DMS114 treated with DMSO at 0.1 percent for 48 hours (cell line): ENCODE measurements around the gene SMTNL1.

Source experiments
- DNase-seq: peaks from one replicate; lab custom pipeline; 2025; ENCODE audit not compliant: unreplicated experiment; lab: John Stamatoyannopoulos, UW

The SMTNL1 gene

GRCh38 chr11:57543593-57543992 lies 6.2 kb downstream of the SMTNL1 start:
- DNase-seq, result no peak

- no peak for DNase-seq
These were observed 7.2 kb downstream of the SMTNL1 start for GRCh38 chr11:57544566-57544965.

GRCh38 chr11:57545883-57546282 lies 8.5 kb downstream of the SMTNL1 start:
- DNase-seq, result no peak

- DNase-seq, result no peak
These were observed 9.1 kb downstream of the SMTNL1 start for GRCh38 chr11:57546451-57546850.

- DNase-seq, result no peak
These were observed 9.6 kb downstream of the SMTNL1 start for GRCh38 chr11:57546869-57547475.

- no peak for DNase-seq
These were observed 10.5 kb downstream of the SMTNL1 start for GRCh38 chr11:57547854-57548377.

GRCh38 chr11:57549983-57550382 lies 12.6 kb downstream of the SMTNL1 start:
- no peak for DNase-seq

- no peak for DNase-seq
These were observed 14.5 kb downstream of the SMTNL1 start for GRCh38 chr11:57551941-57552340.

GRCh38 chr11:57552479-57552878 lies 15.1 kb downstream of the SMTNL1 start:
- no peak for DNase-seq

- no peak for DNase-seq
These were observed 18.0 kb downstream of the SMTNL1 start for GRCh38 chr11:57555393-57555792.

- DNase-seq, result no peak
These were observed 18.6 kb downstream of the SMTNL1 start for GRCh38 chr11:57556041-57556440.

GRCh38 chr11:57560146-57560545 lies 22.8 kb downstream of the SMTNL1 start:
- DNase-seq, result no peak

- DNase-seq, result no peak
These were observed 25.2 kb downstream of the SMTNL1 start for GRCh38 chr11:57562596-57562995.

GRCh38 chr11:57566005-57566904 lies 28.9 kb downstream of the SMTNL1 start:
- DNase-seq, result no peak

GRCh38 chr11:57566905-57567514 lies 29.6 kb downstream of the SMTNL1 start:
- no peak for DNase-seq

- no peak for DNase-seq
These were observed 30.3 kb downstream of the SMTNL1 start, which contains the start of gene UBE2L6 for GRCh38 chr11:57567515-57568329. Gene UBE2L6, minus strand, starts transcription at chr11:57567672. Its CDS starts 61 bp downstream, at chr11:57567611.

GRCh38 chr11:57568330-57568766 lies 31.0 kb downstream of the SMTNL1 start:
- DNase-seq, result peak; percentile 30

- DNase-seq, result no peak
These were observed 34.2 kb downstream of the SMTNL1 start for GRCh38 chr11:57571606-57572005.

GRCh38 chr11:57574061-57574460 lies 36.7 kb downstream of the SMTNL1 start:
- no peak for DNase-seq

GRCh38 chr11:57584341-57584740 lies 46.9 kb downstream of the SMTNL1 start:
- DNase-seq, result no peak

GRCh38 chr11:57585301-57585700 lies 47.9 kb downstream of the SMTNL1 start:
- no peak for DNase-seq
